Stimulated activated CD4-positive, alpha-beta T cell treated with anti-CD3 and anti-CD28 coated beads, Interleukin-15, amount 100 ng/mL, for 1 hour (primary cell): Measurements from ENCODE around the gene PRPSAP2.

Experiments
- DNase-seq, 2 donors: peaks; one replicate each; pipeline ENCODE4 v3.0.0-alpha.2; 2020; ENCODE audit warnings: low read depth in 1 of 2, low spot score in 1 of 2

The PRPSAP2 gene

GRCh38 chr17:18978655-18979054, 120.7 kb downstream of the PRPSAP2 start:
- DNase-seq = no peak
